Panc1 (cell line): ENCODE results near the gene COL5A1. TPM values are rescaled to one million over a fixed set of nuclear protein-coding genes. Genes with fewer than 3 reads are reported as not detected.

Source experiments
- ATAC-seq: fragments of 200-7000 bp; cut with Tn5 transposase; 2 replicates; pipeline ENCODE4 v1.9.1; 2020; ENCODE audit warnings: mild to moderate bottlenecking, moderate library complexity
- BruUV-seq: library from RNA; stranded (reverse); fragments of 400-500 nt; replicated peaks from 2 replicates; lab custom pipeline; 2021; lab: Mats Ljungman, UMichigan
- CTCF ChIA-PET: fragments of 300-600 bp; sonication (Branson Sonifier 250); formaldehyde crosslinking; loops from one replicate; lab custom pipeline; 2022; ENCODE audit warnings: antibody characterized with exemption; lab: Charles Lee
- POLR2A ChIA-PET: fragments of 300-600 bp; sonication (Branson Sonifier 250); formaldehyde crosslinking; loops from one replicate; lab custom pipeline; 2022; ENCODE audit warnings: antibody characterized with exemption; lab: Charles Lee
- DNase-seq: peaks from one replicate; pipeline ENCODE4 v3.0.0-alpha.2; 2010; ENCODE audit warnings: low read depth, low spot score
- H3K27ac ChIP-seq: 2 replicates; pipeline ENCODE4 v1.5.1; 2011; ENCODE audit warnings: mild to moderate bottlenecking, low read length, inconsistent platforms
- H3K27me3 ChIP-seq: fragments of 200-500 bp; sonication (Bioruptor generic); 2 replicates; pipeline ENCODE4 v1.6.0; 2014; ENCODE audit warnings: low read length, inconsistent platforms; ENCODE audit not compliant: control insufficient read depth, insufficient read depth
- H3K36me3 ChIP-seq: fragments of 200-500 bp; sonication (Bioruptor generic); 2 replicates; pipeline ENCODE4 v1.5.1; 2014; ENCODE audit warnings: inconsistent platforms, mild to moderate bottlenecking, low read length, moderate library complexity; ENCODE audit not compliant: control insufficient read depth, insufficient read depth
- H3K4me1 ChIP-seq: 2 replicates; pipeline ENCODE4 v1.5.1; 2011; ENCODE audit warnings: inconsistent platforms, mild to moderate bottlenecking, low read length, moderate library complexity; ENCODE audit not compliant: control insufficient read depth, insufficient read depth
- H3K4me3 ChIP-seq, 2 experiments: 2 replicates each; pipeline ENCODE4 v1.5.1; 2011 to 2012; ENCODE audit warnings: low read depth in 2 of 2, low read length in 2 of 2, mild to moderate bottlenecking in 2 of 2, inconsistent platforms in 1 of 2, moderate library complexity in 1 of 2
- H3K9me3 ChIP-seq: fragments of 200-500 bp; sonication (Bioruptor generic); 2 replicates; pipeline ENCODE4 v1.5.1; 2014; ENCODE audit warnings: low read depth, mild to moderate bottlenecking, inconsistent platforms, low read length, moderate library complexity; ENCODE audit not compliant: control insufficient read depth, insufficient read depth
- POLR2AphosphoS5 ChIP-seq: IDR thresholded peaks from 2 replicates; pipeline ENCODE4 v1.6.1; 2012; ENCODE audit warnings: mild to moderate bottlenecking, low read depth, low read length, moderate library complexity
- SIN3A ChIP-seq: IDR thresholded peaks from 2 replicates; pipeline ENCODE4 v1.6.1; 2012; ENCODE audit warnings: low read depth, mild to moderate bottlenecking, low read length, moderate library complexity, borderline replicate concordance; ENCODE audit not compliant: insufficient read depth
- TCF7L2 ChIP-seq: IDR thresholded peaks from 2 replicates; pipeline ENCODE4 v1.6.1; 2011; ENCODE audit warnings: mild to moderate bottlenecking, low read depth, low read length, inconsistent platforms
- in situ Hi-C: cut with HindIII; loops from 2 replicates; pipeline ENCODE4 v1.10.0; 2016; ENCODE audit warnings: low sequenced_read_pairs, low pct_unique_long_range_greater_than_20kb
- intact Hi-C: fragments of 100-400 bp; cut with micrococcal nuclease; formaldehyde crosslinking; loops from one replicate; pipeline ENCODE4 v1.10.0; 2022; ENCODE audit not compliant: unreplicated experiment
- total RNA-seq: library from RNA; stranded (reverse); gene quantifications from one replicate; pipeline ENCODE4 v1.2.1, GENCODE V29; 2021; ENCODE audit not compliant: unreplicated experiment
- TF ChIP-seq, protein P1 (sequence below), 2 experiments: IDR thresholded peaks; 2 replicates each; pipeline ENCODE4 v1.6.1; 2011 to 2012; ENCODE audit warnings: low read depth in 2 of 2, control low read depth in 1 of 2, low read length in 1 of 2, mild to moderate bottlenecking in 1 of 2, moderate library complexity in 1 of 2; ENCODE audit not compliant: insufficient read depth in 1 of 2
- TF ChIP-seq, protein P2 (sequence below): fragments of 450-650 bp; IDR thresholded peaks from 2 replicates; pipeline ENCODE4 v1.5.1; 2017; ENCODE audit warnings: mild to moderate bottlenecking

COL5A1 gene
- total RNA-seq, 1 experiment from 2014 or later, result 5.7 TPM

DNA sequence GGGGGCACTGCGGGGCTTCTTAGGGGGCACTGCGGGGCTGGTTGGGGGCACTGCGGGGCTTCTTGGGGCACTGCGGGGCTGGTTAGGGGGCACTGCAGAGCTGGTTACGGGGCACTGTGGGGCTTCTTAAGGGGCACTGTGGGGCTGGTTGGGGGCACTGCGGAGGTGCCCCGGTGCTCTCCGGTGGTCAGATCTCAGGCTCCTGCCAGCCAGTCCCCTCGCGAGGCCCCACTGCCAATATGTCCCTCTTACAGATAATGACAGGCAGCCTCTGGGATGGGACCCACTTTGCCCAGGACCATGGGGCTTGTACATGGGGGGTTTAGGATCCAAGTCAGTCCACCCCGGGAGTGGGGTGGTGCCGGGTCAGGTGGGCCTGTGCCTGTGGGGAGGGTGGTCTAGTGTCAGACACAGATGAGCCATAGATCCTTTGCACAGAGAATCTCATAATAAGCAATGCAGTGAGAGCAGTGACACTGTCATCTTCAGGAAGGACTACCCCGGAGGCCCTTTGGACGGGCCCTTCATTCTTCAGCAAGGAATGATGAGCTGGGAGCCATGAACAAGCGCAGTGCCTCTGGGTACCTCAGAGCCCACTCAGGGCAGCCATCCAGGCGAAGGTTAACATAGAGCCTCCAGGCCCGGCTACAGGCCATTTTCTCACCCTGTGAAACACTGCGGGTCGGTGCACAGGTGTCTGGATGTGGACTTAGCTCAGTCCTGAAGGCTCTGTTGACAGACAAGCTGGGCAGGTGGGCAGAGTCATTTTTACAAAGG, 38.2 kb downstream of the COL5A1 start:
- Histone ChIP-seq H3K4me1 (no peaks in the 10 kb centered on the region), H3K4me3 (no peak overlapping the region), H3K9me3 (no peaks in the 10 kb centered on the region), H3K27ac (no peak overlapping the region), H3K27me3 (no peaks in the 10 kb centered on the region), H3K36me3 (no peaks in the 10 kb centered on the region)
- TF ChIP-seq POLR2AphosphoS5 (no peak), TCF7L2 (no peak), SIN3A (no peak)
- TF ChIP-seq, protein P1, sequence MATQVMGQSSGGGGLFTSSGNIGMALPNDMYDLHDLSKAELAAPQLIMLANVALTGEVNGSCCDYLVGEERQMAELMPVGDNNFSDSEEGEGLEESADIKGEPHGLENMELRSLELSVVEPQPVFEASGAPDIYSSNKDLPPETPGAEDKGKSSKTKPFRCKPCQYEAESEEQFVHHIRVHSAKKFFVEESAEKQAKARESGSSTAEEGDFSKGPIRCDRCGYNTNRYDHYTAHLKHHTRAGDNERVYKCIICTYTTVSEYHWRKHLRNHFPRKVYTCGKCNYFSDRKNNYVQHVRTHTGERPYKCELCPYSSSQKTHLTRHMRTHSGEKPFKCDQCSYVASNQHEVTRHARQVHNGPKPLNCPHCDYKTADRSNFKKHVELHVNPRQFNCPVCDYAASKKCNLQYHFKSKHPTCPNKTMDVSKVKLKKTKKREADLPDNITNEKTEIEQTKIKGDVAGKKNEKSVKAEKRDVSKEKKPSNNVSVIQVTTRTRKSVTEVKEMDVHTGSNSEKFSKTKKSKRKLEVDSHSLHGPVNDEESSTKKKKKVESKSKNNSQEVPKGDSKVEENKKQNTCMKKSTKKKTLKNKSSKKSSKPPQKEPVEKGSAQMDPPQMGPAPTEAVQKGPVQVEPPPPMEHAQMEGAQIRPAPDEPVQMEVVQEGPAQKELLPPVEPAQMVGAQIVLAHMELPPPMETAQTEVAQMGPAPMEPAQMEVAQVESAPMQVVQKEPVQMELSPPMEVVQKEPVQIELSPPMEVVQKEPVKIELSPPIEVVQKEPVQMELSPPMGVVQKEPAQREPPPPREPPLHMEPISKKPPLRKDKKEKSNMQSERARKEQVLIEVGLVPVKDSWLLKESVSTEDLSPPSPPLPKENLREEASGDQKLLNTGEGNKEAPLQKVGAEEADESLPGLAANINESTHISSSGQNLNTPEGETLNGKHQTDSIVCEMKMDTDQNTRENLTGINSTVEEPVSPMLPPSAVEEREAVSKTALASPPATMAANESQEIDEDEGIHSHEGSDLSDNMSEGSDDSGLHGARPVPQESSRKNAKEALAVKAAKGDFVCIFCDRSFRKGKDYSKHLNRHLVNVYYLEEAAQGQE (IDR thresholded peaks at IDR 0.05; ENCODE audit: insufficient read depth in 1 of 2, low read depth in 2 of 2, low read length in 1 of 2), result no peak
- TF ChIP-seq, protein P2, sequence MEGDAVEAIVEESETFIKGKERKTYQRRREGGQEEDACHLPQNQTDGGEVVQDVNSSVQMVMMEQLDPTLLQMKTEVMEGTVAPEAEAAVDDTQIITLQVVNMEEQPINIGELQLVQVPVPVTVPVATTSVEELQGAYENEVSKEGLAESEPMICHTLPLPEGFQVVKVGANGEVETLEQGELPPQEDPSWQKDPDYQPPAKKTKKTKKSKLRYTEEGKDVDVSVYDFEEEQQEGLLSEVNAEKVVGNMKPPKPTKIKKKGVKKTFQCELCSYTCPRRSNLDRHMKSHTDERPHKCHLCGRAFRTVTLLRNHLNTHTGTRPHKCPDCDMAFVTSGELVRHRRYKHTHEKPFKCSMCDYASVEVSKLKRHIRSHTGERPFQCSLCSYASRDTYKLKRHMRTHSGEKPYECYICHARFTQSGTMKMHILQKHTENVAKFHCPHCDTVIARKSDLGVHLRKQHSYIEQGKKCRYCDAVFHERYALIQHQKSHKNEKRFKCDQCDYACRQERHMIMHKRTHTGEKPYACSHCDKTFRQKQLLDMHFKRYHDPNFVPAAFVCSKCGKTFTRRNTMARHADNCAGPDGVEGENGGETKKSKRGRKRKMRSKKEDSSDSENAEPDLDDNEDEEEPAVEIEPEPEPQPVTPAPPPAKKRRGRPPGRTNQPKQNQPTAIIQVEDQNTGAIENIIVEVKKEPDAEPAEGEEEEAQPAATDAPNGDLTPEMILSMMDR, result no peak
- ATAC-seq (no peak), DNase-seq (no peak)
- no TSS peak for BruUV-seq
- CTCF ChIA-PET, result no interaction called here
- in situ Hi-C loops, result no loop called here
- POLR2A ChIA-PET, result no interaction called here
- intact Hi-C loops, result no loop called here

DNA sequence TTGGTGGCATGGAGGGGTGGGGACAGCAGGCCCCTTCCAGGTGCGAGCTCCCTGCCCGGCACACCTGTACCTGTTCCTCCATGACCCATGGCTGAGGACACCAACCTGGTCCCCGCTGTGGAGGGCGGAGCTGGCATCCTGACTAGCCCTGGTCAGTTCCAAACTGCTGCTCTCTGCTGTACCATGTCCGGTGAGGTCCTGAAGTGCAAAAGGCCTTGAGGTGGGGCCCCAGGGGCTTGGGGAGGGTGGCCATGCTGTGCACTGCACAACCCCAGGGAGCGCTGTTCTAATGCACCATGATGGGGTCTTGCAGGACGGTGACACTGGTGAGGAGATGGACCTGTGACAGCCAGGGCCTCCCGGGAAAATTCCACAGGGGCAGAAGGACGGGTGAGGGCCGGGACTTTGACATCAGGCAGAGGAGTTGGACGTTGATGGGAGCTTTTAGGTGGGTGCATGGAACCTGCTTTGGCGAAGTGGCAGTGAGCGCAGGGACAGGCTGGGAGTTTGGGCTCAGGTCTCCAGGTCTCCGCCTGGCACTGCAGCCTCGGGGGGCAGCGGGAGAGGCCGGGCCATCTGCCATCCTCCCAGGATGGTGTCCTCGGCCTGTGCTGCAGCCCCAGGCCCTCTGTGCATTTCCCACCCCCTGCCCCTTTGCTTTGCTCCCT, 38.9 kb downstream of the COL5A1 start:
- ATAC-seq (no peak), DNase-seq (no peak)
- Histone ChIP-seq H3K27me3 (no peaks in the 10 kb centered on the region), H3K9me3 (no peaks in the 10 kb centered on the region), H3K4me1 (no peaks in the 10 kb centered on the region), H3K36me3 (no peaks in the 10 kb centered on the region), H3K4me3 (no peak overlapping the region), H3K27ac (no peak overlapping the region)
- TF ChIP-seq, protein P2, result no peak
- TF ChIP-seq, protein P1 (IDR thresholded peaks at IDR 0.05; ENCODE audit: insufficient read depth in 1 of 2, low read depth in 2 of 2, low read length in 1 of 2), result no peak
- TF ChIP-seq TCF7L2, result no peak
- TF ChIP-seq POLR2AphosphoS5, result no peak
- TF ChIP-seq SIN3A, result no peak
- BruUV-seq, result no TSS peak
- intact Hi-C loops, result no loop called here
- in situ Hi-C loops, result no loop called here
- POLR2A ChIA-PET, result no interaction called here
- CTCF ChIA-PET, result no interaction called here
